BJ (cell line): ENCODE measurements around the gene DTNA. TPM values are rescaled to one million over a fixed set of nuclear protein-coding genes. Genes with fewer than 3 reads are reported as not detected.

Source experiments
- CTCF ChIA-PET: fragments of 350-600 bp; formaldehyde crosslinking; extraction: SDS; loops from one replicate; lab custom pipeline; 2021; ENCODE audit warnings: antibody characterized with exemption, inconsistent platforms; lab: Yijun Ruan, JAX
- POLR2A ChIA-PET: fragments of 300-600 bp; sonication (Branson Sonifier 250); formaldehyde crosslinking; extraction: SDS; loops from one replicate; lab custom pipeline; 2021; ENCODE audit warnings: antibody characterized with exemption; lab: Charles Lee
- DNase-seq: peaks from one replicate; pipeline ENCODE4 v3.0.0-alpha.2; 2011; ENCODE audit warnings: low read depth
- H3K27me3 ChIP-seq: 2 replicates; pipeline ENCODE4 v1.6.0; 2011; ENCODE audit warnings: low read length; ENCODE audit not compliant: control insufficient read depth, insufficient read depth
- H3K36me3 ChIP-seq: 2 replicates; pipeline ENCODE4 v1.5.1; 2011; ENCODE audit warnings: low read length; ENCODE audit not compliant: control insufficient read depth, insufficient read depth
- H3K4me3 ChIP-seq: 2 replicates; pipeline ENCODE4 v1.5.1; 2011; ENCODE audit warnings: low read depth, mild to moderate bottlenecking, control low read depth, low read length
- polyA plus RNA-seq: library from polyadenylated mRNA; depleted of rRNA; stranded (reverse); fragments of >200 nt; gene quantifications from 2 replicates; pipeline ENCODE4 v1.2.3, GENCODE V29; 2011
- TF ChIP-seq, protein P1 (sequence below): IDR thresholded peaks from 2 replicates; pipeline ENCODE4 v1.5.1; 2011; ENCODE audit warnings: low read depth, mild to moderate bottlenecking, control low read depth, inconsistent platforms, low read length, moderate library complexity; ENCODE audit not compliant: insufficient read depth

Gene DTNA
- polyA plus RNA-seq, 1 experiment = 4.9 TPM

DNA sequence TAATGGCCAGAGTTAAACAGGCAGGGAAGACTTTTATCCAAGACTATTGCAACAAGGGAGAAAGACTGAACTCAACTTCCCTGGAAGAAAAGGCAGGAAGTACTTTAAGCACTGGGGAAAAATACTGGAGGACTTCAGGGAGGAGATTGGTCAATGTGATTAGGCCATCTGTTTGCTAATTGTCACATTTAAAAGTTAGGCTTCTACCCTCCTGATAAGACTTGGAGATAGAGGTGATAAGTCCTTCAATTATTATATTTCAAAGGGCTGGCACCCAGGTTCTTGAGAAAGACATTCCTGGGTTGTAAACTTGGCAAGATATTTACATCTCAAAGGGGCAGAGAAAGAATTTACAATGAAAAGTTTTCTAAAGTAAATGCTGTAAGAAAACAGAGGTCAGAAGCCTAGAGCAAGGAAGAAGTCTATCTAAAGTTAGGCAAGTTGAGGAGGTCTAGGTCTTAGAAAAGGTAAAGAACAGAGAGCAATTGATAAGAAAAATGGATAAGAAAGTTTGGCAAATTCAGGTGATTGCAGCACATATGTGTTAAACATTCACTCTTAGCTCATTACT is 48.4 kb downstream of the DTNA start:
- POLR2A ChIA-PET = no interaction called here

GRCh38 chr18:34760444-34760843 is 50.3 kb downstream of the DTNA start:
- no peak for DNase-seq
- CTCF ChIA-PET = interaction anchor here (1.2 kb wide), 1 partner anchor 20 kb away, joined by 5 read pairs; no protein-coding TSS in a partner anchor
- POLR2A ChIA-PET = no interaction called here
- no peaks in the 10 kb centered on the region for H3K27me3 ChIP-seq
- TF ChIP-seq, protein P1, sequence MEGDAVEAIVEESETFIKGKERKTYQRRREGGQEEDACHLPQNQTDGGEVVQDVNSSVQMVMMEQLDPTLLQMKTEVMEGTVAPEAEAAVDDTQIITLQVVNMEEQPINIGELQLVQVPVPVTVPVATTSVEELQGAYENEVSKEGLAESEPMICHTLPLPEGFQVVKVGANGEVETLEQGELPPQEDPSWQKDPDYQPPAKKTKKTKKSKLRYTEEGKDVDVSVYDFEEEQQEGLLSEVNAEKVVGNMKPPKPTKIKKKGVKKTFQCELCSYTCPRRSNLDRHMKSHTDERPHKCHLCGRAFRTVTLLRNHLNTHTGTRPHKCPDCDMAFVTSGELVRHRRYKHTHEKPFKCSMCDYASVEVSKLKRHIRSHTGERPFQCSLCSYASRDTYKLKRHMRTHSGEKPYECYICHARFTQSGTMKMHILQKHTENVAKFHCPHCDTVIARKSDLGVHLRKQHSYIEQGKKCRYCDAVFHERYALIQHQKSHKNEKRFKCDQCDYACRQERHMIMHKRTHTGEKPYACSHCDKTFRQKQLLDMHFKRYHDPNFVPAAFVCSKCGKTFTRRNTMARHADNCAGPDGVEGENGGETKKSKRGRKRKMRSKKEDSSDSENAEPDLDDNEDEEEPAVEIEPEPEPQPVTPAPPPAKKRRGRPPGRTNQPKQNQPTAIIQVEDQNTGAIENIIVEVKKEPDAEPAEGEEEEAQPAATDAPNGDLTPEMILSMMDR = no peak
- no peaks in the 10 kb centered on the region for H3K36me3 ChIP-seq
- H3K4me3 ChIP-seq = no peak overlapping the region

More for the DNA sequence above, 48.4 kb downstream of the DTNA start:
- DNase-seq = no peak
- H3K36me3 ChIP-seq = no peaks in the 10 kb centered on the region
- H3K4me3 ChIP-seq = no peak overlapping the region
- TF ChIP-seq, protein P1 = no peak
- H3K27me3 ChIP-seq = no peaks in the 10 kb centered on the region
- CTCF ChIA-PET = no interaction called here

- H3K36me3 ChIP-seq = no peaks in the 10 kb centered on the region; the same call in 1 of the 2 replicates
- CTCF ChIA-PET = interaction anchor here (1.2 to 3.7 kb wide), 4 partner anchors 14 to 103 kb away, joined by 3 to 21 read pairs (median 5); no protein-coding TSS in a partner anchor
- TF ChIP-seq, protein P1 = no peak
- POLR2A ChIA-PET = no interaction called here
- H3K4me3 ChIP-seq = no peak overlapping the region
- no peak for DNase-seq
- H3K27me3 ChIP-seq = no peaks in the 10 kb centered on the region
These were observed 54.4 kb downstream of the DTNA start for GRCh38 chr18:34764451-34764850.

- Histone ChIP-seq H3K27me3 (no peaks in the 10 kb centered on the region), H3K4me3 (no peak overlapping the region), H3K36me3 (no peaks in the 10 kb centered on the region; the same call in 1 of the 2 replicates)
- POLR2A ChIA-PET = interaction anchor here (0.6 kb wide), 1 partner anchor 163 kb away, joined by 6 read pairs; no protein-coding TSS in a partner anchor
- TF ChIP-seq, protein P1 = no peak
- peak; percentile 80 for DNase-seq
- CTCF ChIA-PET = interaction anchor here (1.4 to 2.8 kb wide), 2 partner anchors 58 to 106 kb away, joined by 4 to 14 read pairs; partner anchors contain the start of gene DTNA
These were observed 57.5 kb downstream of the DTNA start for GRCh38 chr18:34767601-34768027.

- POLR2A ChIA-PET = no interaction called here
- H3K36me3 ChIP-seq = no peaks in the 10 kb centered on the region; the same call in 1 of the 2 replicates
- no peaks in the 10 kb centered on the region for H3K27me3 ChIP-seq
- no peak for DNase-seq
- no peak overlapping the region for H3K4me3 ChIP-seq
- CTCF ChIA-PET = interaction anchor here (1.0 to 3.6 kb wide), 3 partner anchors 64 to 111 kb away, joined by 3 to 22 read pairs (median 4); no protein-coding TSS in a partner anchor
- TF ChIP-seq, protein P1 = no peak
These were observed 61.9 kb downstream of the DTNA start for GRCh38 chr18:34771958-34772357.
